ENCODE results near the gene ST6GALNAC2.
"Not testable (repeated sequence)": the region's sequence is repeated elsewhere in the genome, so short reads cannot be mapped to it uniquely, and the experiment has no call there.

- not testable (repeated sequence) for TF ChIP-seq EZH2 (IDR thresholded peaks at IDR 0.05; ENCODE audit: insufficient read depth, poor library complexity, severe bottlenecking); EZH2phosphoT487 (IDR thresholded peaks at IDR 0.05; ENCODE audit: insufficient read depth, low read depth)
These were observed 51.9 kb downstream of the ST6GALNAC2 start for GRCh38 chr17:76533640-76534359.
